ENCODE measurements around the gene SH2B3. TPM values are rescaled to one million over a fixed set of nuclear protein-coding genes. Genes with fewer than 3 reads are reported as not detected.

The SH2B3 gene
- total RNA-seq, 1 experiment from 2014 or later = 6.5 TPM

- Histone ChIP-seq H3K9me3 (ENCODE audit: insufficient read depth, low read depth) (no peaks in the 10 kb centered on the region), H3K36me3 (ENCODE audit: low read depth) (no peaks in the 10 kb centered on the region; the same call in 1 of the 2 replicates), H2AFZ (no peak overlapping the region), H3K27ac (no peak overlapping the region), H3K79me2 (ENCODE audit: low read depth) (0 out of 2 replicates have a peak, but pooled peaks cover 4% of the 10 kb centered on the region), H3F3A (ENCODE audit: insufficient read depth, low read depth) (peaks cover 57% of the 10 kb centered on the region; the same call in 1 of the 2 replicates), H4K20me1 (ENCODE audit: insufficient read depth) (peaks cover 18% of the 10 kb centered on the region), H3K9me2 (ENCODE audit: insufficient read depth) (no peaks in the 10 kb centered on the region), H3K4me2 (no peak overlapping the region), H3K4me3 (no peak overlapping the region), H3K4me1 (replicated peaks; ENCODE audit: insufficient read depth) (peaks cover 14% of the 10 kb centered on the region), H3K27me3 (ENCODE audit: insufficient read depth, low read depth) (no peaks in the 10 kb centered on the region)
- no peak for TF ChIP-seq CTCF (conservative IDR thresholded peaks at IDR 0.05)
- TF ChIP-seq EZH2 (IDR thresholded peaks at IDR 0.05; ENCODE audit: low read depth) = no peak
- ChIA-PET POLR2A (ENCODE audit: unreplicated experiment) (no interaction called here), CTCF (no interaction called here)
- intact Hi-C loops (cut with micrococcal nuclease; ENCODE audit: unreplicated experiment) = no loop called here
- no TSS peak for BruUV-seq (replicated peaks)
- no peak for DNase-seq
Measured at GRCh38 chr12:111441107-111441928, 35.6 kb downstream of the SH2B3 start.

GRCh38 chr12:111442301-111443045 lies 36.8 kb downstream of the SH2B3 start:
- TF ChIP-seq EZH2 (IDR thresholded peaks at IDR 0.05; ENCODE audit: low read depth) (no peak), CTCF (conservative IDR thresholded peaks at IDR 0.05) (no peak)
- Histone ChIP-seq H3K4me1 (replicated peaks; ENCODE audit: insufficient read depth) (peaks cover 13% of the 10 kb centered on the region), H2AFZ (no peak overlapping the region), H3K36me3 (ENCODE audit: low read depth) (no peaks in the 10 kb centered on the region; the same call in 1 of the 2 replicates), H3K27me3 (ENCODE audit: insufficient read depth, low read depth) (no peaks in the 10 kb centered on the region), H3K4me3 (no peak overlapping the region), H3K4me2 (no peak overlapping the region), H4K20me1 (ENCODE audit: insufficient read depth) (peaks cover 18% of the 10 kb centered on the region), H3K79me2 (ENCODE audit: low read depth) (0 out of 2 replicates have a peak, but pooled peaks cover 4% of the 10 kb centered on the region), H3K9me3 (ENCODE audit: insufficient read depth, low read depth) (no peaks in the 10 kb centered on the region), H3K9me2 (ENCODE audit: insufficient read depth) (no peaks in the 10 kb centered on the region), H3F3A (ENCODE audit: insufficient read depth, low read depth) (peaks cover 63% of the 10 kb centered on the region; the same call in 1 of the 2 replicates), H3K27ac (no peak overlapping the region)
- intact Hi-C loops (cut with micrococcal nuclease; ENCODE audit: unreplicated experiment) = no loop called here
- POLR2A ChIA-PET (ENCODE audit: unreplicated experiment) = no interaction called here
- BruUV-seq (replicated peaks) = no TSS peak
- CTCF ChIA-PET = interaction anchor here (1.0 kb wide), 1 partner anchor 45 kb away, joined by 12 read pairs; no protein-coding TSS in a partner anchor
- no peak for DNase-seq

- DNase-seq = no peak
- Histone ChIP-seq H4K20me1 (ENCODE audit: insufficient read depth) (peaks cover 18% of the 10 kb centered on the region), H3K4me3 (no peak overlapping the region), H3K9me3 (ENCODE audit: insufficient read depth, low read depth) (no peaks in the 10 kb centered on the region), H3K27ac (no peak overlapping the region), H3K36me3 (ENCODE audit: low read depth) (no peaks in the 10 kb centered on the region; the same call in 1 of the 2 replicates), H3K79me2 (ENCODE audit: low read depth) (0 out of 2 replicates have a peak, but pooled peaks cover 4% of the 10 kb centered on the region), H2AFZ (no peak overlapping the region), H3K4me2 (no peak overlapping the region), H3K9me2 (ENCODE audit: insufficient read depth) (no peaks in the 10 kb centered on the region), H3F3A (ENCODE audit: insufficient read depth, low read depth) (peaks cover 63% of the 10 kb centered on the region; the same call in 1 of the 2 replicates), H3K27me3 (ENCODE audit: insufficient read depth, low read depth) (no peaks in the 10 kb centered on the region), H3K4me1 (replicated peaks; ENCODE audit: insufficient read depth) (peaks cover 7% of the 10 kb centered on the region)
- ChIA-PET CTCF (interaction anchor here (1.0 kb wide), 1 partner anchor 46 kb away, joined by 12 read pairs; no protein-coding TSS in a partner anchor), POLR2A (ENCODE audit: unreplicated experiment) (no interaction called here)
- no peak for TF ChIP-seq CTCF (conservative IDR thresholded peaks at IDR 0.05)
- TF ChIP-seq EZH2 (IDR thresholded peaks at IDR 0.05; ENCODE audit: low read depth) = no peak
- intact Hi-C loops (cut with micrococcal nuclease; ENCODE audit: unreplicated experiment) = no loop called here
- no TSS peak for BruUV-seq (replicated peaks)
Measured at GRCh38 chr12:111443086-111443485, 37.4 kb downstream of the SH2B3 start.
